ENCODE results near the gene RBM47. TPM values are rescaled to one million over a fixed set of nuclear protein-coding genes. Genes with fewer than 3 reads are reported as not detected.

The RBM47 gene
- polyA plus RNA-seq, 1 donor from 2014 or later, result 1.7 TPM

- Histone ChIP-seq H3K27ac (ENCODE audit: low read length) (no peak overlapping the region), H3K4me2 (ENCODE audit: low read length) (no peak overlapping the region), H3K36me3 (ENCODE audit: insufficient read depth, low read length) (no peaks in the 10 kb centered on the region), H3K9ac (ENCODE audit: low read length) (no peak overlapping the region), H3F3A (ENCODE audit: insufficient read depth, low read length, poor library complexity, severe bottlenecking) (no peaks in the 10 kb centered on the region), H3K79me2 (replicated peaks; ENCODE audit: insufficient read depth, low read length) (no peaks in the 10 kb centered on the region), H2AFZ (ENCODE audit: low read depth, low read length) (no peak overlapping the region), H3K9me3 (ENCODE audit: low read length) (no peaks in the 10 kb centered on the region), H3K27me3 (ENCODE audit: insufficient read depth, low read depth, low read length) (no peaks in the 10 kb centered on the region), H4K20me1 (ENCODE audit: insufficient read depth) (no peaks in the 10 kb centered on the region), H3K9me2 (ENCODE audit: insufficient read depth, low read length) (no peaks in the 10 kb centered on the region), H3K4me3 (ENCODE audit: low read length) (no peak overlapping the region)
- TF ChIP-seq POLR2AphosphoS5 (IDR thresholded peaks at IDR 0.05), result no peak
- no peak for TF ChIP-seq EP300 (conservative IDR thresholded peaks at IDR 0.05; ENCODE audit: poor library complexity, severe bottlenecking)
- no peak for TF ChIP-seq RAD21 (conservative IDR thresholded peaks at IDR 0.05)
- TF ChIP-seq EZH2 (IDR thresholded peaks at IDR 0.05; ENCODE audit: borderline replicate concordance, insufficient read depth, low read length, poor library complexity, severe bottlenecking), result no peak
- TF ChIP-seq TAF1 (IDR thresholded peaks at IDR 0.05; ENCODE audit: low read depth), result no peak
- no peak for TF ChIP-seq SMC3 (conservative IDR thresholded peaks at IDR 0.05; ENCODE audit: poor library complexity)
These were observed 251.0 kb downstream of the RBM47 start for GRCh38 chr4:40378619-40379018.

GRCh38 chr4:40377512-40378365 is 251.9 kb downstream of the RBM47 start:
- Histone ChIP-seq H3K9me2 (ENCODE audit: insufficient read depth, low read length) (no peaks in the 10 kb centered on the region), H3K4me2 (ENCODE audit: low read length) (no peak overlapping the region), H3K9ac (ENCODE audit: low read length) (no peak overlapping the region), H3K27me3 (ENCODE audit: insufficient read depth, low read depth, low read length) (no peaks in the 10 kb centered on the region), H3K4me3 (ENCODE audit: low read length) (no peak overlapping the region), H3F3A (ENCODE audit: insufficient read depth, low read length, poor library complexity, severe bottlenecking) (no peaks in the 10 kb centered on the region), H3K27ac (ENCODE audit: low read length) (no peak overlapping the region), H3K9me3 (ENCODE audit: low read length) (no peaks in the 10 kb centered on the region), H2AFZ (ENCODE audit: low read depth, low read length) (no peak overlapping the region), H3K36me3 (ENCODE audit: insufficient read depth, low read length) (no peaks in the 10 kb centered on the region), H3K79me2 (replicated peaks; ENCODE audit: insufficient read depth, low read length) (no peaks in the 10 kb centered on the region), H4K20me1 (ENCODE audit: insufficient read depth) (no peaks in the 10 kb centered on the region)
- no peak for TF ChIP-seq RAD21 (conservative IDR thresholded peaks at IDR 0.05)
- no peak for TF ChIP-seq REST (IDR thresholded peaks at IDR 0.05; ENCODE audit: borderline replicate concordance)
- no peak for TF ChIP-seq EP300 (conservative IDR thresholded peaks at IDR 0.05; ENCODE audit: poor library complexity, severe bottlenecking)
- no peak for TF ChIP-seq CTCF (IDR thresholded peaks at IDR 0.05; ENCODE audit: poor library complexity, severe bottlenecking)
- TF ChIP-seq SMC3 (conservative IDR thresholded peaks at IDR 0.05; ENCODE audit: poor library complexity), result no peak
- no peak for TF ChIP-seq TAF1 (IDR thresholded peaks at IDR 0.05; ENCODE audit: low read depth)
- no peak for TF ChIP-seq MXI1 (conservative IDR thresholded peaks at IDR 0.05; ENCODE audit: poor library complexity, severe bottlenecking)
- TF ChIP-seq POLR2AphosphoS5 (IDR thresholded peaks at IDR 0.05), result no peak
- no peak for TF ChIP-seq EZH2 (IDR thresholded peaks at IDR 0.05; ENCODE audit: borderline replicate concordance, insufficient read depth, low read length, poor library complexity, severe bottlenecking)

Measured in neural cell (in vitro differentiated cells).